Stromal cell of bone marrow (primary cell): ENCODE measurements around the gene DENND1A.

Source experiments
- DNase-seq: peaks from one replicate; pipeline ENCODE4 v3.0.0-alpha.2; 2012; ENCODE audit warnings: low read depth

DENND1A gene

DNA sequence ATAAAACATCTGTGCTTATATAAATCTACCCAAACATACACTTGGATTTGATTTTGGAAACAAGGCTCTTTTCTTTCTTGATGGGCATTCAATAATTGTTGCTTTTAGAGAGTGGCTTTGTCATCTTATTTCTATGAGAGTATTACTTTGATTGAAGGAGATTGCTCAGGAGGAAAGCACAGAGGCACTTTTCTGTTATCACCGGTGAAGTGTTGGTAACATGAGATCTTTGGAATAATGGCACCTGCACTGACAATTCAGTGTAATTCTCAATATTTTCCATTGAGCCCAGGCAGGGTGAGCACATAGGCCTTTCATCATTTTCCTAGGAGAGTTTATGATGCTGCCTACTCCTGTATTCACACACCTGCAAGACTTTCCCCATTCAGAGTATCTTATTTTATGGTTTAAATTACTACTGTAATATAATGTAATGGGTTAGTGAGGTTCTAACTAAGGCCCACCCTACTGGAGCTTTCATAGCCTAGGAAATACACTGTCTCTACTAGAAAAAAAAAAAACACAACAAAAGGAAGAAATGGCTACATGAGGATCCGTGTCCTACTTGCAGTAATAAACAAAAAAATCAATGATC, 244.3 kb downstream of the DENND1A start:
- DNase-seq: no peak

DNA sequence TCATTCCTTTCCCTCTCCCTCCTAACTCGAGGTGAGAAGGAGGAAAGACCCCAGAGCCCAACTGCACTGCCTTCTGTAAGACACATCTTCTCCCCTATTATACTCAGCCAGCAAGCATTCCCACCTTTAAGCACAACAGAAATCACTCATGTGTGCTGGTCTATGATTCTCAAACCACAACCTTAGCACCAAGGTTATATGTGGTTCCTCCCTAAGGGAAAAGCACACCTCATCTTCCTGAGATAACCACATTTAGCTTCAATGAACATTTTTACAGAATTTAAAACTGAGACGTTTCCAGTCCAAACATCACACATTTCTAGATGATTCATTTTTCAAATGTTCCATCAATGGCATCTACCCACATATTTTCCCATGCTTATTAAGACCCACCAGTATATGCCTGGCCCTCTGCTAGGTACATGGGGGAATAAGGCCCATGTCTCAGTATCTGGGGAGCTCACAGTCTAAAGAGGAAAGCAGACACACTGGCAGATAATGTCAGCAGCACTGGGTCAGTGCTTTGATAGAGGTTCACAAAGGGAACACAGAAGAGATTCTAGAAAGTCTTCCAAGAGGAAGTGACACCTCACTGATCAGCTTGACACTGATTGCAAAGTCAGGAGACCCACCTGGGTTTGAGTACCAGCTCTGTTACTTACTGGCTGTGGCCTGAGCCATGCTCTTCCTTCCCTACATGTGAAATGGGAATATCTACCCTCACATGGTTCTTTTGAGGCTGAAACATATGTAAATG, 245.4 kb downstream of the DENND1A start:
- DNase-seq: no peak

DNA sequence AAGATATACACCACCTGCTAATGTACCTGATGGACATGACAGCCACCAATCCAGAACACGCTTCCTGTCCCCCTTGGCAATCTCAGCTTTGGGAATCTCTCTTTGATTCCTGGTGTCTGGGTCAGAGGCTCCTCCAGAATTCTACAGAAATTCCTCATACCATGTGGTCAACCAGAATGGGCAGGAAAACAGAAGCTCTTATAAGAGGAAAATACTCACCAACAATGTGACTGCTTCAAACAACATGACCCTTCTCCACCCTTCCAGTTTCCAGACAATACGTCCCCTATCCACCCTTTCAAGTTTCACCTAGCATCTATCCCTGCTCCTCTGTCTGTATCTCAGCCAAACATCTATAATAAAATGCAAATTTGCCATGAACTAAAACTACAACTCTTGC, 247.2 kb downstream of the DENND1A start:
- no peak for DNase-seq

DNA sequence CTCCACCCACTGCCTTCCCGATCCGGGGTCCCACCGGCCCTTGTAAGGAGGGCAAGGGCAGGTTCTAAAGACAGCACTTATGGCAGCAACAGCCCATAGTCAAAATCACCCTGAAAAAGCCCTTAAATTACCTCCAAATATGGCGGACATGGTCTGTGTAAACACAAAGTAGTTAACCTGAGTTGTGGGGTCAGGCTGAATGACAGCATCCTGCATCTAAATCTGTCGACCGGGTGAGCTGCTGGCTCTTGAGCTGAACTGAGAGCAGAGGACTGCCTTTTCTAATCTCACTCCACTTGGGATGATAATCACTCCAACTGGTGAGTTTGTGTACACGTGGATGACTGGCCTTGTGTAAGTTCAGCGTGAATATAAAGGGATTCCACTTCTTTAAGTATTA, 249.6 kb downstream of the DENND1A start:
- no peak for DNase-seq

DNA sequence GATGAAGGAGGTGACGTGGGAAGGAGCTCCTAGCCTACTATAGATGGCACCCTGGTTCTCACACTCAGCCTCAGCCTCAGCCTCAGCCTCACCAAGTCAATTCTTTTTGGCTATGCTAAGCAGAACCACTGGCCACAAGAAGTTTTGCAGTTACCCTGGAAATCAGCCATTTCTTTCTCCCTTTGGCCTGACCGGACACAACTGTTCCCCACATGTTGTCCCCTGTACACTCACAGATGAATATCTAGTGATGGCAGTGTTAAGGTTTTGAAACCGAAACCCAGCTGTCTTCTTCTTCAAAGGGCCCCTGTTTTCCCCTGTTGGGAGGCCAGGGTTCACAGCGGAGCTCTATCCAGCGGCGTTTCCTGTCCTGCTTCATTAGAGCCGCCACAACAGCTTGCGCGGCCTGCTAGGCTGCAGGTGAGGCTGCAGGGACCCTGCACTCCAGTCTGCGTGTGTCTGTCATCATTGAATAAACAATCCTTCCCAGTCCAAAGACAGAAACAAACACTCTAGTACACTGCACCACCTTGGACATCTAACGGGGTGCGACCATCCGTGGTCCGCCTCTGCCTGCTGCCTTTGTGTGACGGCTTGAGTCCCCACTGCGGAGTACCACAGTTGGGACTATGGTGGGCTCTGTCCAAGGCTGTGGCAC, 250.5 kb downstream of the DENND1A start:
- DNase-seq: no peak

DNA sequence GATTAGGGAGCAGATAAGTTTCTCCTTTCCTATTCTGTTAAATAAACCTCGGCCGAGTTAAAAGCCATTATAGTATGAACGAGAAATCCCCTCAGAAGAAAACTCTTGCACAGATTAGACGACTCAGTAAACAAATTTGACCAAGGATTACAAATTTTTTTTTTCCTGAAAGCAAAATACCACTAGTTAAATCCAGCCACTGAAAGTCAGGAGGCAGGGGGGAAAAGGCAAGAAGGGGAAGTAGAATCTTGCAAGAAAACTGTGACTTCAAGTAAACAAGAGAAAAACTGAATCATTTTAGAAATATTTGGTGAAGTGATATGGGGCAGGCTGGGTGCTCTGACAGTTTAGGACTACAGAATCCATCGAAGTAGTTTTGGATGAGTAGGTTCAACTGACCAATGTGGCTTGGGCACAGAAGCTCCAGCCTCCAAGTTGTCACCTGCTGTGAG, 251.0 kb downstream of the DENND1A start:
- no peak for DNase-seq

DNA sequence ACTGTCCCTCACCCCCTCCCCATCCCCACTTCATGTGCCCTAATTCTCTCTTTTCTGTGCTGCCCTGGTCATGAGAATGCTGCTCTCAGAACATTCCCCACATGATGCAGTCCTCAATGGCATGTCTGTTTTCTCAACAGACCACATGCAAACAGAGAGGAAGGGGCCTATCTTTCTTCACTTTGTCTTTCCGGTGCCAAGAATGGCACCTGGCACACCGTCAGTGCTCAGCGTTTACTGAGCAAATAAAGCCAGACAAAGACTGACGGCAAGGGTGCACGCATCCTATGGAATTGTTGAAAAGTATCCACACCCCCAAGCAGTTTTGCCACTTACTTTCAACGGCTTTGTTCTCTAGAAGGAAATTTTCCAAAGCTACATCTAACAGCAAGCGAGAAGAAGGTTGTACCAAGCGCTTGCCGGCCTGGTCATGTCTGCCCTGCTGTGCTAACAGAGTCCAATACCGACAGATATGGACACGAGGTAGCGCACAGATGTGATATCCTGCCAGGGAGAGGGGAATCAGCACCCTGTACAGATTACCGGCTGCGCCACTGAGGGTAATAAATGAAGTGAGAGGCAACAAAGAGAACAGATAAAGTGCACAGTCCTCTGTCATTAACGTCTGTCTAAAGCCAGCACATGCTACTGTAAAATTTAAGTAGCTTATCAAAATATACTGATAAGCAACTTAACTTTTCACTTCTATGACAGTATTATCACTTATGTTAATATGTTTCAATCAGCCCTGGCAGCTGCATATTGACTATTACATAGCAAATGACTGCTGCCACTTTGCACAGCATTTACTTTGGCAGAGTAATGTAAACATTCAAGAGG, 251.7 kb downstream of the DENND1A start:
- no peak for DNase-seq

DNA sequence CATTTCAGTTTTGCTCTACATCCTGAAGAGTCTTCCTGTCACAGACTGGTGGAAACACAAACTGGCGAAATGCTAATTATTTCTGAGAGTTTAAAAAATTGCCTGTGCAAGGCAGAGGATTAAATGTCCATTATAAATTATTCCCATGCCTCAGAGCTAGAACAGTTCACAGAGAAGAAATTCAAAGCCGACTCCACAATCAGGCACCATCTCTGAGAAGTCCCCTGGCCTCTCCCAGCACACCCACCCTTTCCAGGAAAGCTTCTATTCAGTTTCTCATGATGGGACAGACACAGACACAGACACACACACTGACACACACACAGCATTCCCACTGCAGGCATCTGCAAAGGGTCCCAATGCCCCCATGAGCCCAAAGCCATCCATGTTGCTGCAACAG, 253.1 kb downstream of the DENND1A start:
- no peak for DNase-seq

DNA sequence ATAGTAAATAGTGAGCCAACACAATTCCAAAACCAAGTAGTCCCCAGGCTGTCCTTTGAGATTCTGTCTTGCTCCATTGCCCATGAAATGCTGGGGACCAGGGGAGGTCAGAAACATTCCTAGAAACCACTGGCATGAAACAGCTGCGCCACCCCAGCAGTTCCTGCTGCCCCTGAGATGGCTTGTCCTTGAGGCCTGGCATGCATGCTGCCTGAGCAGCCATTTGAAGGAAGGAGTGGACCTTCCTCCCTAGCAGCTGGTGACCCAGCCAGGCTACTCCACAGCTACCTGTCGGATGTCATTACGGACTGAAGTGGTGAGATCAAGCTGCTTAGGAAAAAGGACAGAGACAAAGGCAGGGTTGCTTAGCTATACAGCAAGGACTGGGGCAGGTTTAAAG, 260.6 kb downstream of the DENND1A start:
- no peak for DNase-seq

DNA sequence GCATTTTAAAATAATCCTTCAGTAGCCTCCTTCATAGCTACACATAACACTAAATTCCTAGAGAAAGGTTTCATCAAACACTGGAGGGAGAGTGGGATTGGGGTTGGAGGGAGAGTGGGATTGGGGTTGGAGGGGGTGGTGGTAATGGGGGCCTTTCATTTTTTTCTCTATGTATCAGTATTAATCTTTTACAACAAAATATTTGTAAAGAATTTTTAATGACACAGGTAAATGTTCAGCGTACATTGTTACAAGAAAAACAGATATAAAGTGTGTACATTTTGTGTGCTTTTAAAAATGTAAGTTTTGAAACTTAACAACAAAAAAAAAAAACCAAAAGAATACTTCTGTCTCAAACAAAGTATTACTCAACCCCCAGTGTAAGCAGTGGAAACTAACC, 266.4 kb downstream of the DENND1A start:
- no peak for DNase-seq

DNA sequence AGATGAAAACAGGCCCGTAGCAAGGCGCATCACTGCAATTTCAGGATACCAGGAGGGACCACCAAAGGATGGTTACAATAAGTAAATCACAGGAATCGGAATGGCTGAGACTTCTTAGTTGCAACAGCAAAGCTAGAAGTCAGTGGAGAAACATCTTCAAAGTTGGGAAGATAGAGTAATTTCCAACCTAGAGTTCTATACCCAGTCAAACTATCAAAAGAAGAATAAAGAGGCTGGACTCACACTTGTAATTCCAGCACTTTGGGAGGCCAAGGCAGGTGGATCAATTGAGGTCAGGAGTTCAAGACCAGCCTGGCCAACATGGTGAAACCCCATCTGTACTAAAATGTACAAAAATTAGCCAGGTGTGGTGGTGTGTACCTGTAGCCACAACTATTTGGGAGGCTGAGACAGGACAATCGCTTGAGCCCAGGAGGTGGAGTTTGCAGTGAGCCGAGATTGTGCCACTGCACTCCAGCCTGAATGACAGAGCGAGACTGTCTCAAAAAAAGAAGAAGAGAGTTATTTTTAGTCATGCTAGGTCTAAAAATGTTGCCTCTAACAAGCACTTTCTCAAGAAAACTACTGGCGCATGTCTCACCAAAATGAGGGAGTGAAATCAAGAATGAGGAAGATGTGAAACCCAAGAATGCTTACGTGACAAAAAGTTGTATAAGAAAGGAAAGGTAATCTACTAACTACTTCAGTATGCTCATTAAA, 267.7 kb downstream of the DENND1A start:
- DNase-seq: no peak

DNA sequence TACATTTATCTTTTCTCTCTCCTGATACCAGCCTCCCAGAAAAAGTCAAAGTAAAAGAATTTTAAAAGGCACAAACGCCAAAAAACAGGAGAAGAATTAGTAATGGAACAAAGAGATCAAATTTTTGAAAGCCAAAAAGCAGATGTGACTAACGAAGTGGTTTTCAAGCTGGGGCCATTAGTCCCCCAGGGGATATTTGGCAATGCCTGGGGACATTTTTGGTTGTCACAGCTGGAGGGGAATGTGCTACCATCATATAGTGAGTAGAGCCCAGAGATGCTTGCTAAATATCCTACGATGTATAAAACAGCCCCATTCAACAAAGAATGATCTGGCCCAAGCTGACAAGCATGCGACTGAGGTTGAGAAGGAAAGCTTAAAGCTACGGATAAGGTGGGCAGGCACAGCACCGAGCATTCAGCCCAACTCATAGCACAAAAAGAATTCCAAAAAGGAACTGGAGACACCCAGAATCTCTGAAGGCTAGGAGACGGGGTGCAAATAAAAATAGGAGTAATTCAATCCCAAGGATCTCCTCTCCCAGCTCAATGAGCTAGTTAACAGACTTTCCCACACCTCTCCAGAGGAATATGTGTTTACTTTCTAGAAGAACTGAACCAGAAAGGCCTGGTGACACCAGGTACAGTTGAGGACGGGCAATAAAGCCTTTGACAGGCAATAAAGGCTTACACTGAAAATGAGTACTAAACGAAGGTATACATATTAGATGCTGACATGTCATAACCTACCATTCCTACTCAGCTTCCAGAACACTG, 269.0 kb downstream of the DENND1A start:
- DNase-seq: no peak

DNA sequence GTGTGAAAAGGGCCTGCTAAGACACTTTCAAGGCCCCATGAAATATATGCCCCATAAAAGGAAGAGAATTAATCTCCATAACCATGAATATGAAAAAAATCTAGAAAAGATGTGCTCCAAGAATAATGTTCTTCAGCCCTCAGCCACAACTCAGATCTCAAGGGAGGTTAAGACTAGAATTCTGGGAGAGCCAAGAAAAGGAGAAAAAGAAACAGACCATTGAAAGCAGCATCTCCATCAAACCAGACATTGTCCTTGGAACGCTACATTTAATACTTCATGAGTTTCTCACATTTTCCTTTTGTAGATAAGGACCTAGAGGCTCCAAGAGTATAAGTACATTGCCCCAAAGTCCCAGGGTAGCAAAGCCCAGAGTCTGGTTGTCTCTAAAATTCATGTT, 270.6 kb downstream of the DENND1A start:
- DNase-seq: no peak

DNA sequence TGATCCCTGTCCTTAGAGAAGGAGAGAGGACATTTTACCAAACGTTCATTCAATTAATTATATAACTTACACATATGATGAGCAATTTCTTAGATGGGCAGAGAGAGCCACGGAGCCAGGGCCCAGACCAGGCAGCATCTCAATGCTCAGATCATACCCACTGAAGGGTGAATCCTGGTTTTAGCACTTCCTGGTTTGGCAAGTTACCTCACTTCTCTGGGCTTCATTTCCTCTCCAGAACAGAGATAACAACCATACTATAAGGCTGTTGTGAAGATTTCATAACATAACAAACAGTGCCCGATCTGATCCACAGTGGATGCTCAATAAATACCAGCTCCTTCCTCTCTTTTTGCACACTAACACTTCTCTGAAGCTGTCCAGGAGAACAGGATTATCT, 271.1 kb downstream of the DENND1A start:
- DNase-seq: no peak

DNA sequence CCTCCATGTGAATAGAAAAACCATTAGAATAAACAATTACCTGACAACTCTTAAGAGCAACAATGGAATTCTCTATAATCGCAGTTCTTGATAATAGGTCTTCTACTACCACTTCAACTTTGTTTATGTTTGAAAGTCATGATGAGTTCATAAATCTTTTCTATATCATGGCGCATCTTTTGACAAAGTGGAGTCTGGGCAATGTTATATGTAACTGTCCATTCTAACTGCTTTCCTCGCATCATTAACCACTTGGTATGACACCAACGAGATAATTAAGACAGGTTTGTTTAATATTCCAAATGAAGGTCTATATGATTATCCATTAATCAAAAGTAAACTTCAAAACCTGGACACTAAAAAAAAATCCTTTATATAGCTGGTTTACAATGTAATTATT, 272.0 kb downstream of the DENND1A start:
- no peak for DNase-seq

DNA sequence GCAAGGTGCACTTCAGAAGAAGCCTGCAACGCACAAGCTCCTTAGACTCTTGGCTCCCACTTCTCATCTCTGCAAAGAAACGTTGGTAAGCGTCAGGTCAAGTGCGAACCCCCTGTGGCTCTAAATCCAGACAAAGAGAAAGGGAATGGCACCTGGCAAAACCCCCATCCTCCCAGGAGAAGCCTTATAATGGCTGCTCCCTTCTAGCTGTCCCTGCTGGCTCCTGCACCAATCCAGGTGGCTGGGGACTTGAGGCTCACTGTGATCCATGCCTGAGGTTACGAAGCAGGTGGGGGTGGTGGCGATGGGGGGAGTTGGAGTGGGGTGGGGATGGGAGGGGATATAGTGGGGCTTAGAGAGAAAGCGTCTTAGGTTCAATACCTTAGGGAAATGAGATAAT, 272.8 kb downstream of the DENND1A start:
- DNase-seq: no peak

DNA sequence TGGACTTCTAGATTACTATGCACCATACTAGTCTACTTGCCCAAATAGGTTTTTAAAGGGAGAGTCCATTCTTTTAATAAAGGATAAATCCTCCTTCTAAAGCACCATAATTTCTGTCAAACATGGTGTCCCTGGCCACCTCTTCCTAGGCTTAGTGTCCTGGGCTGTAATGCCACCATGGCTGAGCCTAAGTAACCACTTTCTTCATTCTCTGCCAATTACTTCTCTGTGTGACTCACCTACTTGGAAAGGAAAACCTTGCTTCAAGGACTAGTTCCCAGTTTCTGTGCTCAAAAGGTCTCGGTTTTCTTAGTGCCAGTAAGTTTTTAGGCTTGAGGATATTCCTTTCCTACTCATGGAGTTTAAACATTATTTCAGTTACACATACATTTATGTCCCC, 273.4 kb downstream of the DENND1A start:
- DNase-seq: no peak

DNA sequence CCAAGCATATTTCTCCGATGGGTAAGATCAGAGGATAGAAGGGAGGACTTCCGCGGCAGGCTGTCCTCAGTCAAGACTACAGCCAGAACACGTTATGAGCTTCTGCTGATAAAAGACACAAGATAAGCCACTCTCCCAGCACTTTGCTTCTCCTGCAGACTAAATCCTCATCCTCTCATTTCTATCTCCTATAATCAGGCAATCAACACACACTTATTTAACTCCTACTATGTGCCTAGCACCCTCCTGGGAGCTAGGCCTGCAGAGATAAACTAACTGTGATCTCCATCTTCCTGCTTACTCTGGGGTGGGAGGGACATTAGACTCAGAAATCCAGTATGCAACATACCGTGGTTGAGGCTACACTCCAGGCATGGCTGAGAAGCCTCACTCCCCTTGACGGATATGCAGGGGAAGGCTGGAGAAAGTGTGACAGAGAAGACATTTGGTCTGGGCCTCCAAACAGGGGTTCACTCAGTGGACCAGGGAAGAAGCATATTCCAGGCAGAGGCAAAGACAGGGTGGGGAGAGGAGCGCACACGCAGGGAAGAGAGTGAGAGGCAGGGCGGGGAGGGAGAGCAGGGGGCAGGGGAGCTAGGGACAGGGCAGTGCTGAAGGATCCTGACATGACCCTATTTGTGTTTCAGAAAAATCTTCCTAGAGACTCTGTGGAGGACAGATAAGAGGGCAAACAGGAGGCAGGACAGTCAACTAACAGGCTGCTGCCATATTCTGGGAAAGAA, 274.1 kb downstream of the DENND1A start:
- no peak for DNase-seq

DNA sequence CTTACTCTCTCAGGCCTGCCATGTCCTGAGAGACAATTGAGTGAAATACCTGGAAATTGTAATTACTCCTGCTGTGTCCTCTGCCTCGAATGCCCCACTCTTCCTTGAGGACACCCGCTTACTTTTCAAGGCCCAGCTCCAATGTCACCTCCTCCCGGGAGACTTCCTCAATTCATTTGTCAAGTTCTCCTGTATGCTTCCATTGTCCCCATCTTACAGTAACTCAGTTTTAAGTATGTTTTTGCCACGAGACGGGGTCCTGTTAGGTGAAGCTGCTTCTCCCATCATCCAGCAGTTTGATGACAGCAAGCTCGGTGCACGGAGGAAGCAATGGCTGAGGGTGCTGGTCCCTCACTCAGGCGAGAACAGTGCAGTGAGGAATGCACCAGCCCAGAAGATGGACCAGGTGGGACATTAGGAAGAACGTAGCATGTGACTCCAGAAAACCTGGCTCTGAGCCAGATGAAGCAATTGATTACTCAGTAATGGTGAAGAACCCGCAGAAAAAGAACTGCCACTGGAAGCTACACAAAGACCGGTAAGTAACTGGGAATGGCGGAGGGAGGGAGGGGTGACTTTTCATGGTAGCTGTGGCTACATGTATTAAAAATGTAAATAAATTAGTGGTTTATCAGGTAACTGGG, 274.8 kb downstream of the DENND1A start:
- no peak for DNase-seq
